Measurements from ENCODE around the gene TBC1D20.

DNA sequence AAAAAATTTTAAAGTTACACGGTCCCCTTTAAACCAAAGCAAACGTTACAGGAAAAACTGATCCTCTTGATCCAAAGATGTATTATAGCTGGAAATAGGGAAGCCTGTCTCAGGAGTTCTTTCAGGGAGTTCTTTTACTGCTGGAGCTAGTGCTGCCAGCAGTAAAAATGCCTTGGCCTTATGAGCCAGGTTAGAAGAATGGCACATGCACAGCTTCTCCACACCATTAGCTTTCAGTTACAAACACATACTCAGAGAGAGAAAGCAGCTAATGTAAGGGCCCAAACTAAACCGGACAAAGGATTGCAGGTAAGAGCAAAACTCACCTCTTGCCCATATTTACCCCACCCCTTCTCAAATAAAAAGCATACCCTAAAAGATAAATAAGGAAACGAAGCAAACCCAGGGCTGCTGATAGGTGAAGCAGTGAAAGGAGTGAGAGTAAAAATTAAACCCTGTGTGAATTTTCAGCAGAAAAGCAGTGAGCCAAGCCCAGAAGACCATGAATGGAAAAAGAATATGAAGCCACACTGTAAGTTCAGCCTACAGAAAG is 19.0 kb downstream of the TBC1D20 start:
- no peak for TF ChIP-seq CTCF (IDR thresholded peaks at IDR 0.05; ENCODE audit: insufficient read depth, low read depth, low read length)
- TF ChIP-seq EZH2 (IDR thresholded peaks at IDR 0.05; ENCODE audit: insufficient read depth, low read length), result no peak

All from astrocyte (in vitro differentiated cells and primary cell).